Measurements from ENCODE around the gene PPARD. TPM values are rescaled to one million over a fixed set of nuclear protein-coding genes. Genes with fewer than 3 reads are reported as not detected.

PPARD gene
- total and polyA plus RNA-seq, 2 of the 13 experiments (the other 11 are each of a cell fraction or from before 2014, with no cell fraction given) = 6.1 to 13.3 TPM

- TF ChIP-seq CSRNP1 (CRISPR knock-in tag; IDR thresholded peaks at IDR 0.05) = no peak; the same call in none of the 2 replicates
- peak; percentile 81 for TF ChIP-seq RBFOX2 (IDR thresholded peaks at IDR 0.05; ENCODE audit: low read depth, low read length)
- TF ChIP-seq ZNF124 (CRISPR knock-in tag; IDR thresholded peaks at IDR 0.05) = peak; percentile 92
- no peak for TF ChIP-seq FOXK2 (IDR thresholded peaks at IDR 0.05)
- no peak for TF ChIP-seq AKNA (CRISPR knock-in tag; IDR thresholded peaks at IDR 0.05; ENCODE audit: borderline replicate concordance)
- TF ChIP-seq PHB2 (IDR thresholded peaks at IDR 0.05; ENCODE audit: partially characterized antibody) = no peak
- TF ChIP-seq DDIT3 (CRISPR knock-in tag; IDR thresholded peaks at IDR 0.05) = no peak
- TF ChIP-seq SP5 (CRISPR knock-in tag; IDR thresholded peaks at IDR 0.05; ENCODE audit: borderline replicate concordance, low read depth) = peak; percentile 87
- peak; percentile 56 for TF ChIP-seq MED1 (CRISPR knock-in tag; IDR thresholded peaks at IDR 0.05)
- peak; percentile 89 for TF ChIP-seq HINFP (CRISPR knock-in tag; IDR thresholded peaks at IDR 0.05; ENCODE audit: low read depth)
- no peak for TF ChIP-seq ZBTB14 (CRISPR knock-in tag; IDR thresholded peaks at IDR 0.05)
Observed at GRCh38 chr6:35342258-35343091, at the start of gene PPARD (continued).

All from HepG2 (cell line).